NK-92 treated with Interleukin-12 subunit alpha and Interleukin-12 subunit beta, amount 100 ng/mL, for 24 hours (cell line): Measurements from ENCODE around the gene KCNIP4.

ENCODE experiments used
- DNase-seq: peaks from one replicate; lab custom pipeline; 2025; lab: John Stamatoyannopoulos, UW

The KCNIP4 gene

DNA sequence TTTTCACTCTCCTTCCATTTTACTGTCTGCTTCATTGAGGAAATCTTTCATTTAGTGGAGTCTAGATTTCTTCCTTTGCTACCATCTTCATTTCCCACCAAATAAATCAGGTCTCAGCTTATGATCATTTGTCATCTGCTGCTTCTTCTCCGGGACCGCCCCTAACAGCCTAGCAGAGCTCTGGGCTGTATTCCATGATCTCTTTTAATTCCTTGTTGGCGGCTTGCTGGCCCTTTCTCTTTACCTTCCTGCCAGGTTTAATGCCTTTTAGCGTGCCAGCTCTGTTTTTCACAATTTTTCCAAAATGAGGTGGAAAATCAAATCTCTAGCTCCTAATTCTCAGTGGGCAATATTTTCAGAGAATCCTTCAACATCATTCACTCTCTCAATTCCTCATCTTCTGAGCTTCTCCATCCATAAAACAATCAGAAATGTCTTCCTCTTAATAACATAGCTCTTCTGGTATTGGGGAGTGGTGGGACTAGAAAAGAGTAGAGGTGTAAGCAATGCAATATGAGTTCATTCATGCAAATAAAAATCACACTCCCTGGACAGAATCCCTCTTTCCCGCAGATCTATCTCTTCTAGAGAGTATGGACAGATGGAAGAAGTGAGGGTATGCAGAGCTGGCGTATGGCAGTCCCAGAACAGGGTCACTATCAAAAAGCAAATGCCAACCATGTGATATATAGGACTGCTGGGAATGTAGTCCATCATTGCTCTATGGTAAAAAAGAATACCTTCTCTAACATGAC, 491.3 kb downstream of the KCNIP4 start:
- no peak for DNase-seq

DNA sequence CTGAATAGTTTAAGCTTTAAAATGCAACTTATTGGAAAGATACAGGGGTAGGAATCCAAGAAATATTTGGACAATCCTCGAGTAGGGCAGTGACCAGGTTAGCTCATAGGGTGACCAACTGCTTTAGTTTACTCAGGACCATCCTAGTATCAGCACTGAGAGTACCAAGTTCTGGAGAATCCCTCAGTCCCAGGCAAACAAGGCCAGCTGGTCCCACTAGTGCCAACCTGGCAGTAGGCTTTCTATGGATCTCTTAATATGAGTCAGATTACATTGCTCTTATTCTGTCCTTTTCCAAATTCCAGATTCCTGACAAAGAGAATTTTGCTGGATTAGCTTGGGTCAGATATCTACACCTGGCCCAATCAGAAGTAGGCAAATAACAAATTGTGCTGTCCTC, 493.7 kb downstream of the KCNIP4 start:
- DNase-seq = no peak

DNA sequence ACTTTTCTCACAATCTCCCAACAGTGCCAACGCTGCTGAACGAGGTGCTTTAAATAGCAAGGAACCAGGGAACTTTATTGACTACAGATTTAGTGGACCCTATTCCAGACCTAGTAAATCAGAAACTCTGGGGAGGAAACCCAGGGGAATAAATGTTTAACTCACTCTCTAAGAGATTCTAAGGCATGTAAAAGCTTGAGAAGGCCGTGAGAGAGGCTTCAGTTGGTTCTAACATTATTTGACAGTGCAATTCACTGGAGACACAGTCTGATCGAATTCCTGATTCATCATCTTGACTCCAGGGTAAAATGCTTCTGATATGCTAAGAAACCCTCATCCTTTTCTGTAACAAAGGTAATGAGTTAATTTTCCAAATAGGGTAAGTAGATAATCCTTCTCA, 494.4 kb downstream of the KCNIP4 start:
- DNase-seq = no peak

DNA sequence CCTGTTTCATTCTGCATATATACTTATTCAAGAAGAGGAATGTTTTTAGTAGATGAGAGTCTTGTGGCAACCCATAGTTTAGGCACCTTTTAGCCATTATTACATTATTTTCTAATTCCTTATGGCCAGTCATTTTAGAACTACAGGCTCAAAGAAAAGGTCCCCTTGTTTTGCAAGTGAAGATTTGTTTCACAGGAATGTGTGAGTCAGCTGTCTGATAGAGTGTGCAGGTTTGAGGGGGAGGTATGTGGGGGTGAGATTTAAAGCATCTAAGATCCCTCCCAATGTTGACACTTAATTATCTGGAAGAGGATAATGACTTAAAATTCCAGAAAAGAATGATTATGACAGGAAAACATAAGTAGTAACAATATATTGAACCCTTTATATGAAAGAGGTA, 495.6 kb downstream of the KCNIP4 start:
- DNase-seq = no peak

DNA sequence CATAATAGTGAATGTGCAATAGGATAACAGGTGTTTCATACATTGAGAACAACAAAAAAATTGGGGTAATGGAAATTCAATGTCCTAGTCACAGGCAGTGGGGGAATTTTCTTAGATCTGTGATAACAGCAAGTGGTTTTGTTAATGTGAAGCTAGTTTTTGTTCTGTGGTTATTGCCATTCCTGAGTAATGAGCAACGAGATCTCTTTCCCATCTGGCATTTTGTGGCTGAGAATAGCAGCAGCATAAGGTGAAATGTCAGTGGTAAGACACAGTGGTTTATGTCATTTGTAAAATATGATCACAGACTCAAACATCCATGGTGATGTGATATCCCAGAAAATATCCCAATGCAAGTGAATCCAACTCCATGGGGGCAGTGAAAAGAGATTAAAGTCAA, 497.5 kb downstream of the KCNIP4 start:
- no peak for DNase-seq

DNA sequence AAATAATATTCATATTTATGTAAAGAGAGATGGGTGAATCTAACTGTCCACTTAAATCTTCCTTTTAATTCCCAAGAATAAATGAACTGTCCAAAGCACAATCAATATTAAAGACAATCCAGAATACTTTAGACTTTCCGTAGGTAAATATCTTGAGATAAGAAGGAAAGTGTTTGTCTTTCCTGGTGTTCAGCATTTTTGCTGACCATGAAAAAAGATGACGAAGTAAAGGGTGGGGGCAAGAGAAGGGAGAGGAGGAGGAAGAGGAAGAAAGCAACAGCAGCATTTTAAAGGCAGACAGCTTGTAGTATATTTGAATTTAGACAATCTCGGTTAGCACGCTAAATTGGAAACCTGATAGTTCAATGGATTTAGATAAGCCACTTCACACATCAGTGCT, 498.2 kb downstream of the KCNIP4 start:
- no peak for DNase-seq

DNA sequence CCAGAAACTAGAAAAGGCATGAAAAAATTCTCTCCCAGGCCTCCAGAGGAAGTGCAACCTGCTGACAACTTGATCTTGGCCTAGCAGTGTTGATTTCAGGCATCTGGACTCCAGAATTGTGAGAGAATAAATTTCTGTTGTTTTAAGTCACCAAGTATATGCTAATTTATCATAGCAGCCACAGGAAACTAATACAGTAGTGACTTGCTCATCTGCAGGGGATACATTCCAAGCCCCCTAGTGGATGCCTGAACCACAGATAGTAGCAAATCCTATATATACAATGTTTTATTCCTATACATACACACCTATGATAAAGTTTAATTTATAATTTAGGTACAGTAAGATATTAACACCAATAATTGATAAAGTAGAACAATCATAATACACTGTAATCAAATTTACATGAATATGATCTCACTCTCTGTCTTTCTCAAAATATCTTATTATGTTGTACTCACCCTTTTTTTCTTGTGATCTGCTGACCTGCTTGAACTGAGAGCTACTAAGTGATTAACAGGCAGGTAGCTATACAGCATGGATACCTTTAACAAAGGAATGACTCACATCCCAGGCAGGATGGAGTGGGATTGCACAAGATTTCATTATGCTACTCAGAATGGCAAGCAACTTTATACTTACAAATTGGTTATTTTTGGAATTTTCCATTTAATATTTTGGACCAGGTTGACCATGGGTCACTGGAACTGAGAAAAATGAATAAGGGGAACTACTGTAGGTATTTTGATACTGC, 501.1 kb downstream of the KCNIP4 start:
- no peak for DNase-seq

DNA sequence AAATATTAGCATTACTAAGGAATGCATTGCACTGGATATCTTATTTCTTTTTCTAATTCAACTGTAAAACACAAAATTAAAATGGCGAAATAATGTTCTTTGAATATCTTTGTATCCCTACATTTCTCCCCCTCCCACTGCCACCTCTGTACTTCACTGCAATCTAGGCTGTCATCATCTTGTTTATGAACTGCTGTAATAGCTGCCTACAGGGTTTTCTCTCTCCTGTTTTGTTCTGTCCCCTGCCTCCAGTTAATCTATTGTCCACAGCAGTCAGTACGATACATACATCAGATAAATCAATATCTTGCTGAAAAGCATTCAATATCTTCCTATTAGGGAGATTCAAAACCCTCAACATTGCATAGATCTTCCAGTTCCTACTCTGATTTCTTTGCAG, 528.4 kb downstream of the KCNIP4 start:
- DNase-seq = no peak

DNA sequence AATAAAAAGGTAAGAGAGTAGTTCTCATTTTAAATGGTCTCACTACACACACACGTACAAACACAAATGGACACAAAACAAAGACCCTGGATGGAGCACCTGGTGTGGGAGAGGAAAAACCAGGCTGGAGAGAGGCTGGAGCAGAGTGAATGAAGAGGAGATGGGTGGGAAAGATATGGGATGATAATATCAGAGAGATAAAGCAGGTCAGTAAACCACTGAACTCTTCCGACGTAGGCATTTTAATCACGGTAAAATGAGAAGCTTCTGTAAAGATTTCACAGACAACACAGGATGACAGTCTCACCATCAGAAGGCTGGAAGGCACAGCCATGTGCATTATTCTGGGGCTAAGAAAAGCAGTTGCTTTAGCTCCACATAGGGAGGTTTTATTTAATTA, 532.8 kb downstream of the KCNIP4 start:
- no peak for DNase-seq

DNA sequence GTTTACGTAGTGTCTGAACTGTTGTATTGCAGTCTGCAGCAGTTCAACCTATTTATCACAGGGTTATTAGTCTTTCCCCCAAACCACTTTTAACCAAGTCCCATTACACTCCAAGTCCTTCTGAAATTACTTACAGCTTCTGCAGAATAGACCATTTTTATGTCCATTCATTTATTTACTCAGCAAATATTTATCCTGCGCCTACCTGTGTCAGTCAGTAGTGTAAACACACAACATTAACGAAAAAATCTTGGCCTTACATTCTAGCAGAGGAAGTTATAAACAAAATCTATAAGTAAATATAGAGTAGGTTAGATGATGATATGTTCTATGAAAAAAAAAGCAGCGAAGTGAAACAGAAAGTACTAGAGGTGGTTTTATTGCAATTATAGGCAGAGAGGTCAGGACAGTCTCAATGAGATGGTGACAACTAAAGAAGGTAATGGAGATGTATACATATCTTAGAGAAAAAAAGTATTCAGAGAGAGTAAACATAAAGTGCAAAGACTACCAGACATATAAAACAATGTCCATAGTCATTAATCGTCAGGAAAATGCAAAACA, 534.7 kb downstream of the KCNIP4 start:
- DNase-seq = no peak

DNA sequence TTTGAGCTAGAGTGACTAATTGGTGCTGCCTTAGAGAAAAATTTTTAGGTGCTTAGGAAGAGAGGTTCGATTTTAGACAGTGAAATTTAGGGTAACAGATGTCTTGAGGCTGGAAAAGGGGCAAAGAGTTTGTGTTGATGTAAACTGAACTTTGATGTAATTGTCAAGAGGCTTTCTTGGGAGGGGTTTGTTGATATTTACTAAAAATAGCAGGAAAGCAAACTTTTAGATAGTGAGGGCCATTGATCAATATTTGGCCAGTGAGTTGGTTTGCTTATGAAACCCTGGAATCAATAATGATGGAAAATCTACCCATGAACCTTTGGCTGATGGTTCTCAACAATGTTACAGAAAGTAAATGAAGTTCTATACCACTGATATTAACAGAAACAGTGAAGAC, 537.5 kb downstream of the KCNIP4 start:
- DNase-seq = no peak

DNA sequence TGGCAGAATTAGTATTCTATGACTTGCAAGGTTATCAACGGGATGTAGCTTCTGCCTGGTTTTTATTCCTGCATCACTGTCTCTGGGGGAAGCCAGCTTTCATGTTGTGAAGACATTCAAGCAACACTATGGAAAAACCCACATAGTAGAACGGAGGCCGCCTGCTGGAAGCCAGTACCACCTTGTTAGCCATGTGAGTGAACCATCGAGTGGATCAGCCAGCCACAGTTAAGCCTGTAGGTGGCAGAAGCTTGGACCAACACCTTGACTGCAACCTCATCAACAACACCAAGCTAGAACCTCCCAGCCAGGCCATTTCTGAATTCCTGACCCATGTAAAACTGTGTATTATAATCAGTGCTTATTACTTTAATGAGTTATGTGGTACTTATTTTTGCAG, 538.2 kb downstream of the KCNIP4 start:
- no peak for DNase-seq

DNA sequence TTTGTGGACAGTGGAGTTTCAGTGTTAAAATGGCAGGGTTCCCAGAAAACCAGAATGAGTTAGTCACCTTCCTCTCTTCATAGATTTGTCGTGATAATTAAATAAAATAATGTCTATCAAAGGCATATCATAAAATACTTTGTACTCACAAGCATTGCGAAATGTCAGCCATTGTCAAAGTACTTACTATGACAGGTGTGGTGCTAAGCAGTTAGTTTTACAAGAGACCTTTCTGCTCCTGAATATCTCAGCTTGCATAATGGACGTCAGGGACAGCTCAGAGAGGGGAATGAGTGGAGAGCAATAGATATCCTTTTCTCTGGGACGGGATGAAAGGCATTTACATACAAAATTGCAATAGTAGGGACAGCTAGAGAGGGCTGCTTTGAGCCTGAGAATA, 560.9 kb downstream of the KCNIP4 start:
- no peak for DNase-seq

DNA sequence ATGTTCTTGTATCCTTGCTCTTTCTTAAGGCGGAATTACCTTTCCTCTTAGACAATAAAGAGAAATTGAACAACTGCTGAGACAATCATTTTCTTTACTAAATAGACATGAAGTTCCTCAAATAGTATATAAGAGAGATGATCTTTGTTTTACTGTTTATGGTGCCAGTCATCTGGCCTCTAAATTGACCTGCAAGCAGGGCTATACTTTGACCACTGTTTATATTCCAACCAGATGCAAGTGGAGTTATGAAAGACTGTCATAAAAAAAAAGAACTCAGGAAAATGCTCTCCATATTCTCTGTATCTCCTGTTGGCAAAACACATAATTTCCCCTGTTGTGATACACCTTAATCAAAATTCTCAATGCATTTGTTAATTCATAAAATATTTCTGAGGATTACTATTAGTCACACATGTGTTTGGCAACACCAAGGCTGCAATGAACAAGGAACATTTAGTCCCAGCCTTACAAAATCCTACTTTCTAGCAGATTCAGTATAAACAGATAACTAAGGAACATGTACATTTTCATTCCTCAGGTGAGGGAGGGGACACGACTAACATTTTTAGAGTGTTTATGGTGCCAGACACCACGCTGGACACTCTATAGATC, 562.3 kb downstream of the KCNIP4 start:
- DNase-seq = no peak

DNA sequence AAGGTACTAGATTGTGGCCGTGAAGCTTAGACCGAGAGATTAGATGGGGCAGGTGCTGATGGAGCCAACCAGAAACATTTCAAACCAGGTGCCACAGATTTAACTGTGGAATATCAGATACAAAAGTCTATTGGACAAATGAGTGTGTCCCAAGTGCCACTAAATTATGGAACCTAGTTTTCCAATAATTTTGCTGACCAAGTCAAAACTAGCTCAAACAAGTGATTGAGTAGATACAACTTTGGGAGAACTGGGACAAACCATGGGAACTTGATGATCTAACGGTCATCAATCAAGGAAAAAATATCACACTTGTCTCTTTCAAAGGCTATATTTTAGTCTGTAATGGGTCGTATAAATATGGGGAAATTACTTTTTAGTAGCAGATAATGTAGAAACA, 562.9 kb downstream of the KCNIP4 start:
- DNase-seq = no peak

DNA sequence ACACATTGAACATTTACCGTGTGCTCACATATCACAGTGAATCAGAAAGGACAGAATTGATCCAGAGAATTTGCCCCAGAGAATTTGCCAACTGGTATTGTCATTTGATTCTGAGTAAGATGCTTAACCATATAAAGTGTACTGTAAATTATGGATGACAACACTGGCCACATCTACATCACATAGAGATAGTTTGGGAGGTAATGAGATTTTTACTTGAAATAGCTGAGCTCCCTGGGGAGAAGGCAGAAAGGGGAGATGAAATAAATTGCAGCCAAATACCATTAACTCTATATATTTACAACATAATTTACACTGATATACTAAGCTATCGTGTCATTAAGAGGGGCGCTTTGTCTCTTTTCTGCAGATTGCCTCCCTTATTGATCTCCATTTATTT, 564.0 kb downstream of the KCNIP4 start:
- DNase-seq = no peak

DNA sequence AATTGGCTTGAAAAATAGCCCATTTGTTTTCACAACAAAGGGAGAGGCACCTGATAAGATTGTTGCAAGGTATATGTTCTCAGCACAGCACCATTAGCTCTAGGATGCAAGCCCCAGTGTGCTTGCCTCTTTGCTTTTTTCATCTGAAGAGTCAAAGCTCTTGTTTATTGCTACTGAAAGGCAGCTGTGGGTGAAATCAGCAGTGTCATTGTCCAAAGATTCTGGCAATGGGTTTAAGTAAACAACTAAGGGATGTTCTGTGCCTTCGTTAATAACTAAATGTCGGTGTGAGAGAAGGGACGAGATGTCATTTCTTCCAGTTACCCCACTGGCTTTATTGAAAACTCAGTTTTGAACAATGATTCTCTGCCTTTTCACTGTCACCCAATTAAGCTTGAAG, 567.7 kb downstream of the KCNIP4 start:
- DNase-seq = no peak

DNA sequence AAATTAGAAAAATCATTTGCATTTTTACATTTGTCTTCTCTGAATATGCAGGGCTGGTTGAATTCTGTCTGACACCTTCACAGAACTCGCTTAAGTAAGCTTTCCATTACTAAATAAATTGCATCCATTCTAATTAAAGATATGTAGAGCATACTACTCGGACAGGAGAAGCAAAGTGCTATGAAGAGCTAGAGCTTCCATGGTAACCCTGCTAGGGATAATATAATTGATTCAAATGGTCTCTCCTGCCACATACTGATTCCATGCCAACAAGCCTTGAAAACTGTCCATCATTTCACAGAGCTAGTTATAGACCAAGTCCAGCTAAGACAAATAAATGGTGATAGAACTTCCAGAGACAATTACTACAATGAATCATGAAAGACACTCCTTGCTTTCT, 571.5 kb downstream of the KCNIP4 start:
- no peak for DNase-seq

DNA sequence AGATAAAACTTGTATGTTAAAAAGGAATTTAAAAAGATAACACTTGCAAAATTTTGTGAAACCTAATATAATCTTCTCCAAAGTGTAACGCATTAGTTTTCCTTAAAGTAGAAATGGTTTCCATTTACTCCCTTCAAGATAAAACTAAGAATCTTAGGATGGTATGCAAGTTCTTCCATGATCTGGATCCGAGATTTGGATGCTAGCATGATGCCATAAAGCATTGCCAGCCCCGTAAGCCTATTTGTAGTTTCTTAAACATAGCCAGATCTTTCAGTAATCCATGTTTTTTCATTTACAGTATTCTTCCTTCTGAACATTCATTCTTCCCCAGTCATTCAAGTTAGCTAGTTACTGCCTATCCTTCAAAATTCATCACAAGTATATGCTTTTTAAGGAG, 572.4 kb downstream of the KCNIP4 start:
- DNase-seq = no peak

DNA sequence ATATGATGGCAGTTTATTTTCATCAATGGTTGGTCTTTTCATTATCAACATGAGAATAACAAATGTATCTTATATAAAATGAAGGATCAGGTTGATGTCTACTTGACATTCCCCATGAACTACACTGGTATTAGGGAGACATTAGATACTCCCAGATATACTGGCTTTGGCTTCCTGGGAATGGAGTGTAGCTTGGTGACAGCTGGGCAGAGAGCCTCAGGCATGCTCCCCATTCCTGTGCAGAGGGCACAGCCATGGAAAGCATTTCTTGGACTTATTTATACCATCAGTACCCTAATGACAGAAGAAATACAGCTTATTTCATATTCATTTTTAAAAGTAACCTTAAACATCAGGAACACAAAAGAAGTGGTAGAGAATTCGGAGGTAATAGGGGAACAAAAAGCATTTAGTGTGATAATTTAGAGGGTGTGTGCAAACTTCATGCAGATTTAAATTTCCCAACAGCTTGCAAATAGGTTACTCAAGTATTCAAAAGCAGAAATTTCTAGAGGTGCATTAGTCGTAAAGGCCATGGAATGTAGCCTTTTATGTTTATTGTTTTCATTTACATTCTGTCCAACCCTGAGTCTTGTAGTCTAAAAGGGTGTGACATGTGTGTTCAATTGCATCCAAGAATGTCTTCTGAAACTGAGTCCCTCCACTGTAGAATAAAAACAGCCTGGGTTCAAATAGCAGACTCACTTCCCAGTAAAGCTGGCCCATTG, 573.8 kb downstream of the KCNIP4 start:
- no peak for DNase-seq

DNA sequence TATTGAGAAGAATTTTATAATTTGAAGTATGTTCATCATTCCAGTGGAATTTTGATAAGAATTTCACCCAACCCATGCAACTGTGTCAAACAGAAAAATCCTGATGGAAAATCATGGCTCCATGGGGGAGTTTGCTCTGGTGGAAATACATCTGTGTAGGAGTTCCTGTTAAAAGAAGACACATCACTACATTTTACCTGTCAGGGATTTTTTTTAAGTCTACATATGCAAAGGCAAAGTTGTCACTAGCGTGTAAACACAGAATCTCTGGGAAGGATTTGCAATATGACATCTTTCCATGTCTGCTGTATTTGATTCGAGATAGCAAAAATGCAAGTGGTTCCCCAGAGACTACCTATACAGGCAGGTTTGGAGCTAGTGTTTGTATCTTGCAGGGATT, 581.0 kb downstream of the KCNIP4 start:
- DNase-seq = no peak

DNA sequence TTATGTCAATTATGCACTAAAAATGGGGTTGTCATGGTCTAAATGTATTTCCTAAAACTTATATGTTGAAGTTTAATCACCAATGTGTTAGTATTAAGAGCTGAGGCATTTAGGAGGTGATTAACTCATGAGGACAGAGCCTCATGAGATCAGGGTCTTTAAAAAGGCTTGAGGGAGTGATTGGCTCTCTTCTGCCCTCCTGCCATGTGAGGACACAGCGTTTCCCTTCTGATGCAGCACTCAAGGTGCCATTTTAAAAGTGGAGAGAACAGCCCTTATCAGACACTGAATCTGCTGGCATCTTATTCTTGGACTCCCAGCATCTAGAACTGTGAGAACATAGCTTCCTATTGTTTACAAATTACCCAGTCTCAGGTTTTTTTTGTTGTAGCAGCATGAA, 581.7 kb downstream of the KCNIP4 start:
- DNase-seq = no peak
